K562 (cell line): ENCODE measurements around the gene GIMAP7. TPM values are rescaled to one million over a fixed set of nuclear protein-coding genes. Genes with fewer than 3 reads are reported as not detected.

ENCODE experiments used
- ARID2 ChIP-seq: fragments of 450-650 bp; IDR thresholded peaks from 2 replicates; pipeline ENCODE4 v1.6.1; 2017; ENCODE audit warnings: antibody characterized with exemption, mild to moderate bottlenecking
- BRCA1 ChIP-seq, 2 experiments: fragments of 450-650 bp in 1 of 2; sonication (generic) in 1 of 2; formaldehyde crosslinking in 1 of 2; IDR thresholded peaks; 2 replicates each; pipeline versions ENCODE4 v1.5.0 to v1.6.1; 2017 to 2020; ENCODE audit warnings: mild to moderate bottlenecking in 1 of 2, missing genetic modification reagents in 1 of 2
- DDX20 ChIP-seq: fragments of 450-650 bp; IDR thresholded peaks from 2 replicates; pipeline ENCODE4 v1.6.1; 2016; ENCODE audit warnings: missing genetic modification characterization, low read depth, mild to moderate bottlenecking, missing compliant biosample characterization, moderate library complexity
- IRF2 ChIP-seq: sonication (generic); formaldehyde crosslinking; IDR thresholded peaks from 2 replicates; pipeline ENCODE4 v1.8.1; 2022; ENCODE audit warnings: mild to moderate bottlenecking, missing genetic modification reagents
- PHF20 ChIP-seq: fragments of 450-650 bp; IDR thresholded peaks from 2 replicates; pipeline ENCODE4 v1.6.1; 2018; ENCODE audit not compliant: partially characterized antibody
- RBM14 ChIP-seq: fragments of 200-400 bp; formaldehyde crosslinking; IDR thresholded peaks from 2 replicates; pipeline ENCODE4 v1.6.1; 2018; ENCODE audit warnings: low read depth, mild to moderate bottlenecking, low read length, moderate library complexity, borderline replicate concordance; ENCODE audit not compliant: insufficient read depth
- RREB1 ChIP-seq: fragments of 250-450 bp; sonication (Bioruptor Pico); IDR thresholded peaks from 2 replicates; pipeline ENCODE4 v1.4.0; 2020
- SMAD1 ChIP-seq: fragments of 150-350 bp; IDR thresholded peaks from 2 replicates; pipeline ENCODE4 v1.6.1; 2014; ENCODE audit warnings: low read length, low read depth; ENCODE audit not compliant: partially characterized antibody
- TSC22D4 ChIP-seq: fragments of 450-650 bp; IDR thresholded peaks from 2 replicates; pipeline ENCODE4 v1.6.1; 2016; ENCODE audit warnings: missing genetic modification characterization, missing biosample characterization, control low read depth
- XRCC3 ChIP-seq: fragments of 450-650 bp; IDR thresholded peaks from 2 replicates; pipeline ENCODE4 v1.6.1; 2017; ENCODE audit warnings: mild to moderate bottlenecking, moderate library complexity
- ZNF224 ChIP-seq: sonication (generic); formaldehyde crosslinking; IDR thresholded peaks from 2 replicates; pipeline ENCODE4 v1.8.0; 2022; ENCODE audit warnings: mild to moderate bottlenecking, missing genetic modification reagents
- ZNF431 ChIP-seq: sonication (generic); formaldehyde crosslinking; IDR thresholded peaks from 2 replicates; pipeline ENCODE4 v1.8.0; 2022; ENCODE audit warnings: mild to moderate bottlenecking, missing genetic modification reagents
- ZNF57 ChIP-seq: fragments of 450-650 bp; formaldehyde crosslinking; IDR thresholded peaks from 2 replicates; pipeline ENCODE4 v1.4.0; 2020; ENCODE audit warnings: mild to moderate bottlenecking, moderate library complexity
- ZNF76 ChIP-seq: fragments of 250-450 bp; sonication (Bioruptor Pico); IDR thresholded peaks from 2 replicates; pipeline ENCODE4 v1.4.0; 2020; ENCODE audit warnings: mild to moderate bottlenecking, moderate library complexity, borderline replicate concordance
- polyA plus RNA-seq, 8 experiments: library from polyadenylated mRNA; depleted of rRNA in 4 of 8; stranded (reverse) in 5 of 8; unstranded in 3 of 8; fragments of >200 nt; fragmentation: Nextera tagmentation in 2 of 8; fragmentation: Illumina TruSeq in 1 of 8; extraction: Ambion mirVana in 2 of 8; extraction: Trizol in 1 of 8; gene quantifications; 2 replicates each; pipeline versions ENCODE4 v1.2.1 to v1.2.3, GENCODE V29; 2011 to 2014; ENCODE audit warnings: inconsistent platforms in 1 of 8, missing spikeins in 1 of 8
- total RNA-seq, 7 experiments: library from RNA; depleted of rRNA in 6 of 7; stranded (reverse); fragments of >200 nt in 6 of 7; fragmentation: Illumina TruSeq in 2 of 7; extraction: Trizol in 2 of 7; gene quantifications; 2 replicates each; pipeline versions ENCODE4 v1.2.1 to v1.2.3, GENCODE V29; 2011 to 2021; ENCODE audit warnings: low replicate concordance in 1 of 7
- TF ChIP-seq, protein P1 (sequence below): IDR thresholded peaks from 2 replicates; pipeline ENCODE4 v1.6.1; 2012; ENCODE audit warnings: low read depth, low read length, improper control_type of control experiment, borderline replicate concordance
- TF ChIP-seq, protein P2 (sequence below): fragments of 450-650 bp; IDR thresholded peaks from 2 replicates; pipeline ENCODE4 v1.6.1; 2017; ENCODE audit warnings: mild to moderate bottlenecking, moderate library complexity

Gene GIMAP7
- total and polyA plus RNA-seq, 9 of the 15 experiments (the other 6 are each of a cell fraction or from before 2014, with no cell fraction given), result 0.42 TPM; not detected in 8

DNA sequence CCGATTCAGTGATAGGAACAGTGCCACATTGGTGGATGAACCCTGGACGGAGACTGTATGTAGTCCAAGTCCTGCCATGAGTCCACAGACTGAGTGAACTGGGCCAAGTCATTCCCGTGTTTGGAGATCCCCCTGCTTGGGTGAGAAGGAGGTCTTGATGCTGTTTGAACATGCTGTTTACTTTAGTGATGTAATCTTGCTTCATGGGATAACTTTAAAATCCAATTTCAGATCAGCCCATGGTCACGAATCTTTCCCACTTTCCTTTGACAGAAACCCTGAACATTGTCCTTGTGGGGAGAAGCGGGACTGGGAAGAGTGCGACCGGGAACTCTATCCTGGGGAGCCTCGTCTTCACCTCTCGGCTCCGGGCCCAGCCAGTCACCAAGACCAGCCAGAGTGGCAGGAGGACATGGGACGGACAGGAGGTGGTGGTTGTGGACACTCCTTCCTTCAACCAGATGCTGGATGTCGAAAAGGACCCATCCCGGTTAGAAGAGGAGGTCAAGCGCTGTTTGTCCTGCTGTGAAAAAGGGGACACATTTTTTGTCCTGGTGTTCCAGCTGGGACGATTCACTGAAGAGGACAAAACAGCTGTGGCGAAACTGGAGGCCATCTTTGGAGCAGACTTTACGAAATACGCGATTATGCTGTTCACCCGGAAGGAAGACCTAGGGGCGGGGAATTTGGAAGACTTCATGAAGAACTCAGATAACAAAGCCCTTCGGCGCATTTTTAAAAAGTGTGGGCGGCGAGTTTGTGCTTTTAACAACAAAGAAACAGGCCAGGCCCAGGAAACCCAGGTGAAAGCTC, 37.6 kb upstream of the GIMAP7 start (continued):
- TF ChIP-seq RREB1 (no peak), PHF20 (no peak), SMAD1 (no peak), RBM14 (no peak), ZNF224 (no peak), DDX20 (0 out of 2 replicates have a peak, but pooled peaks have one; percentile 41), IRF2 (CRISPR knock-in tag) (no peak), TSC22D4 (no peak), XRCC3 (no peak), ZNF431 (CRISPR knock-in tag) (no peak), BRCA1 (IDR thresholded peaks at IDR 0.05) (no peak), BRCA1 (CRISPR knock-in tag; IDR thresholded peaks at IDR 0.05) (no peak), ZNF76 (CRISPR knock-in tag) (no peak), ARID2 (no peak), ZNF57 (CRISPR knock-in tag) (no peak)
- TF ChIP-seq, protein P1, sequence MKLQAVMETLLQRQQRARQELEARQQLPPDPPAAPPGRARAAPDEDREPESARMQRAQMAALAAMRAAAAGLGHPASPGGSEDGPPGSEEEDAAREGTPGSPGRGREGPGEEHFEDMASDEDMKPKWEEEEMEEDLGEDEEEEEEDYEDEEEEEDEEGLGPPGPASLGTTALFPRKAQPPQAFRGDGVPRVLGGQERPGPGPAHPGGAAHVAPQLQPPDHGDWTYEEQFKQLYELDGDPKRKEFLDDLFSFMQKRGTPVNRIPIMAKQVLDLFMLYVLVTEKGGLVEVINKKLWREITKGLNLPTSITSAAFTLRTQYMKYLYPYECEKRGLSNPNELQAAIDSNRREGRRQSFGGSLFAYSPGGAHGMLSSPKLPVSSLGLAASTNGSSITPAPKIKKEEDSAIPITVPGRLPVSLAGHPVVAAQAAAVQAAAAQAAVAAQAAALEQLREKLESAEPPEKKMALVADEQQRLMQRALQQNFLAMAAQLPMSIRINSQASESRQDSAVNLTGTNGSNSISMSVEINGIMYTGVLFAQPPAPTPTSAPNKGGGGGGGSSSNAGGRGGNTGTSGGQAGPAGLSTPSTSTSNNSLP, result no peak
- TF ChIP-seq, protein P2, sequence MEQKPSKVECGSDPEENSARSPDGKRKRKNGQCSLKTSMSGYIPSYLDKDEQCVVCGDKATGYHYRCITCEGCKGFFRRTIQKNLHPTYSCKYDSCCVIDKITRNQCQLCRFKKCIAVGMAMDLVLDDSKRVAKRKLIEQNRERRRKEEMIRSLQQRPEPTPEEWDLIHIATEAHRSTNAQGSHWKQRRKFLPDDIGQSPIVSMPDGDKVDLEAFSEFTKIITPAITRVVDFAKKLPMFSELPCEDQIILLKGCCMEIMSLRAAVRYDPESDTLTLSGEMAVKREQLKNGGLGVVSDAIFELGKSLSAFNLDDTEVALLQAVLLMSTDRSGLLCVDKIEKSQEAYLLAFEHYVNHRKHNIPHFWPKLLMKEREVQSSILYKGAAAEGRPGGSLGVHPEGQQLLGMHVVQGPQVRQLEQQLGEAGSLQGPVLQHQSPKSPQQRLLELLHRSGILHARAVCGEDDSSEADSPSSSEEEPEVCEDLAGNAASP, result no peak
